22Rv1 (cell line): ENCODE measurements around the gene APOL6.
"Not testable (repeated sequence)": the region's sequence is repeated elsewhere in the genome, so short reads cannot be mapped to it uniquely, and the experiment has no call there.

Experiments
- ZFX ChIP-seq: fragments of 450-650 bp; IDR thresholded peaks from 2 replicates; pipeline ENCODE4 v1.6.1; 2017; ENCODE audit warnings: antibody characterized with exemption, borderline replicate concordance
- TF ChIP-seq, protein P1 (sequence below): fragments of 450-650 bp; IDR thresholded peaks from 2 replicates; pipeline ENCODE4 v1.5.1; 2017; ENCODE audit warnings: mild to moderate bottlenecking

GRCh38 chr22:35623885-35624284 is 24.4 kb upstream of the APOL6 start:
- TF ChIP-seq, protein P1, sequence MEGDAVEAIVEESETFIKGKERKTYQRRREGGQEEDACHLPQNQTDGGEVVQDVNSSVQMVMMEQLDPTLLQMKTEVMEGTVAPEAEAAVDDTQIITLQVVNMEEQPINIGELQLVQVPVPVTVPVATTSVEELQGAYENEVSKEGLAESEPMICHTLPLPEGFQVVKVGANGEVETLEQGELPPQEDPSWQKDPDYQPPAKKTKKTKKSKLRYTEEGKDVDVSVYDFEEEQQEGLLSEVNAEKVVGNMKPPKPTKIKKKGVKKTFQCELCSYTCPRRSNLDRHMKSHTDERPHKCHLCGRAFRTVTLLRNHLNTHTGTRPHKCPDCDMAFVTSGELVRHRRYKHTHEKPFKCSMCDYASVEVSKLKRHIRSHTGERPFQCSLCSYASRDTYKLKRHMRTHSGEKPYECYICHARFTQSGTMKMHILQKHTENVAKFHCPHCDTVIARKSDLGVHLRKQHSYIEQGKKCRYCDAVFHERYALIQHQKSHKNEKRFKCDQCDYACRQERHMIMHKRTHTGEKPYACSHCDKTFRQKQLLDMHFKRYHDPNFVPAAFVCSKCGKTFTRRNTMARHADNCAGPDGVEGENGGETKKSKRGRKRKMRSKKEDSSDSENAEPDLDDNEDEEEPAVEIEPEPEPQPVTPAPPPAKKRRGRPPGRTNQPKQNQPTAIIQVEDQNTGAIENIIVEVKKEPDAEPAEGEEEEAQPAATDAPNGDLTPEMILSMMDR: not testable (repeated sequence)
- not testable (repeated sequence) for TF ChIP-seq ZFX
